B cell (primary cell): ENCODE data around the gene PCDHAC2. TPM values are rescaled to one million over a fixed set of nuclear protein-coding genes. Genes with fewer than 3 reads are reported as not detected.

Source experiments
- ATAC-seq: fragments of 200-7000 bp; cut with Tn5 transposase; one replicate; pipeline ENCODE4 v1.10.0; 2021; ENCODE audit warnings: low read depth, mild to moderate bottlenecking, moderate number of reproducible peaks, moderate library complexity
- CTCF ChIA-PET: fragments of 350-600 bp; sonication (Branson Sonifier 250); formaldehyde crosslinking; loops from one replicate; lab custom pipeline; 2021; ENCODE audit warnings: antibody characterized with exemption, inconsistent platforms; lab: Charles Lee
- POLR2A ChIA-PET: fragments of 350-600 bp; sonication (Branson Sonifier 250); formaldehyde crosslinking; loops from one replicate; lab custom pipeline; 2021; ENCODE audit warnings: antibody characterized with exemption; lab: Charles Lee
- DNase-seq: peaks from one replicate; pipeline ENCODE4 v3.0.0; 2013
- H2AFZ ChIP-seq: 2 replicates; pipeline ENCODE4 v1.6.1; 2012; ENCODE audit warnings: mild to moderate bottlenecking, low read depth, low read length; ENCODE audit not compliant: insufficient read depth, poor library complexity, severe bottlenecking
- H3K27ac ChIP-seq, 2 donors: 1 replicate in 1 of 2; 2 replicates in 1 of 2; pipeline ENCODE4 v1.5.1; 2012 to 2013; ENCODE audit warnings: low read length in 2 of 2, mild to moderate bottlenecking in 2 of 2, moderate library complexity in 1 of 2
- H3K27me3 ChIP-seq, 4 experiments: fragments of 200-600 bp in 1 of 4; sonication (generic) in 1 of 4; replicated peaks in 1 of 4; 1 replicate in 2 of 4; 2 replicates in 2 of 4; pipeline versions ENCODE4 v1.6.1 to v1.7.0; 2013 to 2016; ENCODE audit warnings: low read length in 3 of 4, mild to moderate bottlenecking in 2 of 4, mixed read lengths in 1 of 4, moderate library complexity in 1 of 4; ENCODE audit not compliant: insufficient read depth in 4 of 4, control insufficient read depth in 3 of 4; ENCODE audit errors: control extremely low read depth in 1 of 4
- H3K36me3 ChIP-seq, 2 experiments: replicated peaks in 1 of 2; 1 replicate in 1 of 2; 2 replicates in 1 of 2; pipeline versions ENCODE4 v1.6.1 to v1.7.1; 2013; ENCODE audit warnings: low read length in 1 of 2; ENCODE audit not compliant: insufficient read depth in 2 of 2, control insufficient read depth in 1 of 2; ENCODE audit errors: control extremely low read depth in 1 of 2, extremely low read depth in 1 of 2
- H3K4me1 ChIP-seq, 2 donors: fragments of 200-600 bp in 1 of 2; sonication (generic) in 1 of 2; 1 replicate in 1 of 2; 2 replicates in 1 of 2; pipeline versions ENCODE4 v1.5.1 to v1.6.1; 2013 to 2017; ENCODE audit warnings: low read length in 2 of 2; ENCODE audit not compliant: control insufficient read depth in 2 of 2, insufficient read depth in 2 of 2
- H3K4me2 ChIP-seq: replicated peaks from 2 replicates; pipeline ENCODE3; 2012; ENCODE audit warnings: mild to moderate bottlenecking, low read depth, low read length; ENCODE audit not compliant: poor library complexity, severe bottlenecking
- H3K4me3 ChIP-seq, 5 experiments: fragments of 200-600 bp in 1 of 5; sonication (generic) in 1 of 5; 1 replicate in 3 of 5; 2 replicates in 2 of 5; pipeline versions ENCODE4 v1.5.1 to v1.7.0; 2011 to 2016; ENCODE audit warnings: low read length in 4 of 5, mild to moderate bottlenecking in 4 of 5, low read depth in 2 of 5, control low read depth in 1 of 5, moderate library complexity in 1 of 5; ENCODE audit not compliant: insufficient read depth in 1 of 5; ENCODE audit errors: control extremely low read depth in 1 of 5, extremely low read depth in 1 of 5
- H3K79me2 ChIP-seq: fragments of 200-600 bp; sonication (generic); one replicate; pipeline ENCODE4 v1.6.0; 2016; ENCODE audit warnings: low read length; ENCODE audit not compliant: control insufficient read depth, insufficient read depth
- H3K9ac ChIP-seq: fragments of 200-600 bp; sonication (generic); 2 replicates; pipeline ENCODE4 v1.6.1; 2017; ENCODE audit warnings: mild to moderate bottlenecking, low read length, moderate library complexity
- H3K9me3 ChIP-seq, 3 donors: one replicate each; pipeline versions ENCODE4 v1.6.1 to v1.7.1; 2013; ENCODE audit warnings: low read length in 2 of 3; ENCODE audit not compliant: control insufficient read depth in 2 of 3, insufficient read depth in 1 of 3; ENCODE audit errors: control extremely low read depth in 1 of 3
- H4K20me1 ChIP-seq: 2 replicates; pipeline ENCODE4 v1.6.0; 2012; ENCODE audit warnings: mild to moderate bottlenecking, low read length; ENCODE audit not compliant: insufficient read depth, control insufficient read depth, poor library complexity, severe bottlenecking
- H3K27ac Mint-ChIP-seq: one replicate; pipeline ENCODE4 v1.8.0; 2021; ENCODE audit warnings: mixed read lengths
- H3K27me3 Mint-ChIP-seq: one replicate; pipeline ENCODE4 v1.8.0; 2021; ENCODE audit warnings: mixed read lengths
- H3K4me1 Mint-ChIP-seq: one replicate; pipeline ENCODE4 v1.8.0; 2021; ENCODE audit warnings: mixed read lengths
- H3K4me3 Mint-ChIP-seq: one replicate; pipeline ENCODE4 v1.8.0; 2021; ENCODE audit warnings: mixed read lengths
- H3K9me3 Mint-ChIP-seq: one replicate; pipeline ENCODE4 v1.8.0; 2022; ENCODE audit warnings: mixed read lengths; ENCODE audit not compliant: insufficient read depth
- EZH2 ChIP-seq: IDR thresholded peaks from 2 replicates; pipeline ENCODE4 v1.6.1; 2012; ENCODE audit warnings: borderline replicate concordance, low read depth, mild to moderate bottlenecking, moderate library complexity, low read length; ENCODE audit not compliant: insufficient read depth, poor library complexity, severe bottlenecking
- WGBS: methylation state at CpG from one replicate; pipeline ENCODE4 v1.1.5; 2013; ENCODE audit warnings: missing lambda C conversion rate; ENCODE audit not compliant: insufficient coverage; 5-methylcytosine and 5-hydroxymethylcytosine counted together
- intact Hi-C: fragments of 100-400 bp; cut with micrococcal nuclease; formaldehyde crosslinking; loops from one replicate; pipeline ENCODE4 v1.10.0; 2022
- polyA plus RNA-seq: library from polyadenylated mRNA; depleted of rRNA; stranded (reverse); fragments of >200 nt; gene quantifications from 2 replicates; pipeline ENCODE4 v1.2.3, GENCODE V29; 2012
- total RNA-seq, 2 donors: library from RNA; stranded (reverse); fragments of 120-200 nt in 1 of 2; gene quantifications; 1 replicate in 1 of 2; 2 replicates in 1 of 2; pipeline versions ENCODE4 v1.2.3 to v1.2.4, GENCODE V29; 2013 to 2022
- TF ChIP-seq, protein P1 (sequence below): fragments of 200-600 bp; IDR thresholded peaks from one replicate; pipeline ENCODE4 v1.8.0; 2022; ENCODE audit warnings: antibody characterized with exemption, mild to moderate bottlenecking

Gene PCDHAC2
- total and polyA plus RNA-seq, 2 donors (not counting 1 experiment from before 2014, with no cell fraction given) = not detected

DNA sequence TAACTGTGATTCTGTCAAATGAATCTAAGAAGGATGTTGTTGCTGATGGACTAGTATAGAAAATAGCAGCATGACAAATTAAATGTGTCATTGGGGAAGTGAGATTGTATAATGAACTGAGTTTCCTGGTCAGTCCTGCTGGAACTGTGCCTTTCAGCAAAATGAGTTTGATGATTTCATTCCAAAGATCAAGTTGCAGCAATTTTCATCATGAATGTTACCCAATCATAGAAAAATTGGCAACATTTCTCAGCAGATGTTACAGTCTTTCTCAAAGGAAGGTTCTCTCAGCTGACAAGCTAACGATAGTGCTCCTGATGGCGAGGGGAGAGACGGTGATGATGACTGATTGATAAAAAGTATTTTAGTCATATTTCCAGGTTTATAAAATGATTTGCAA is 10.7 kb downstream of the PCDHAC2 start:
- Mint-ChIP-seq H3K9me3 (no peaks in the 10 kb centered on the region), H3K4me1 (no peaks in the 10 kb centered on the region), H3K27me3 (peaks cover 4% of the 10 kb centered on the region), H3K27ac (no peak overlapping the region), H3K4me3 (no peak overlapping the region)
- H3K4me2 ChIP-seq = no peak overlapping the region
- WGBS = 100% methylated on average over 1 of the region's 3 CpGs
- no peaks in the 10 kb centered on the region for H4K20me1 ChIP-seq
- no peak overlapping the region for H3K27ac ChIP-seq
- H3K4me3 ChIP-seq = no peak overlapping the region
- H3K36me3 ChIP-seq = no peaks in the 10 kb centered on the region
- H3K27me3 ChIP-seq = peaks cover 0 to 4% (median 0%) of the 10 kb centered on the region in 4 experiments
- POLR2A ChIA-PET = no interaction called here
- H3K79me2 ChIP-seq = no peaks in the 10 kb centered on the region
- no peak overlapping the region for H2AFZ ChIP-seq
- no peaks in the 10 kb centered on the region for H3K4me1 ChIP-seq
- H3K9me3 ChIP-seq = no peaks in the 10 kb centered on the region
- no peak overlapping the region for H3K9ac ChIP-seq
- CTCF ChIA-PET = no interaction called here
- DNase-seq = no peak
- ATAC-seq = no peak
- intact Hi-C loops = no loop called here
- TF ChIP-seq, protein P1, sequence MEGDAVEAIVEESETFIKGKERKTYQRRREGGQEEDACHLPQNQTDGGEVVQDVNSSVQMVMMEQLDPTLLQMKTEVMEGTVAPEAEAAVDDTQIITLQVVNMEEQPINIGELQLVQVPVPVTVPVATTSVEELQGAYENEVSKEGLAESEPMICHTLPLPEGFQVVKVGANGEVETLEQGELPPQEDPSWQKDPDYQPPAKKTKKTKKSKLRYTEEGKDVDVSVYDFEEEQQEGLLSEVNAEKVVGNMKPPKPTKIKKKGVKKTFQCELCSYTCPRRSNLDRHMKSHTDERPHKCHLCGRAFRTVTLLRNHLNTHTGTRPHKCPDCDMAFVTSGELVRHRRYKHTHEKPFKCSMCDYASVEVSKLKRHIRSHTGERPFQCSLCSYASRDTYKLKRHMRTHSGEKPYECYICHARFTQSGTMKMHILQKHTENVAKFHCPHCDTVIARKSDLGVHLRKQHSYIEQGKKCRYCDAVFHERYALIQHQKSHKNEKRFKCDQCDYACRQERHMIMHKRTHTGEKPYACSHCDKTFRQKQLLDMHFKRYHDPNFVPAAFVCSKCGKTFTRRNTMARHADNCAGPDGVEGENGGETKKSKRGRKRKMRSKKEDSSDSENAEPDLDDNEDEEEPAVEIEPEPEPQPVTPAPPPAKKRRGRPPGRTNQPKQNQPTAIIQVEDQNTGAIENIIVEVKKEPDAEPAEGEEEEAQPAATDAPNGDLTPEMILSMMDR = no peak
- TF ChIP-seq EZH2 = no peak

DNA sequence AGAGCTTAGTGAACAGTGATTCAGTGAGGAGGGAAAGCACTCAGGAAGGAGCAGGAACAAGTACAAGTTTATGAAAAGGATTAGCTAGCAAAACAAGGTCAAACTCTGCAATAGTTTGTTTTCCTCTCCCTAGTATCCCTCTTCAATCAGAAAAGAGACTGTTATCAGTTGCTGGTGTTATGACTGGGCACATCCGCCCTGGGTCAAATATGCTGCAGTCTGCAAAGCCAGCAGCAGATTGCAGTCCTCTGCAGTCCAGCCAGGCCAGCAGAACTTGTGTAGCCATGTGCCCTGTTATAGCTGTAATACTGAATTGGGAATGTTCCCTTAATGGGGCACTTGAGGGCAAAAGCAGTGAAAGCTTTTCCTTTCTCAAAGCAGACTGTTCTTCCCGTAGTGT is 12.0 kb downstream of the PCDHAC2 start:
- Histone ChIP-seq H3K27ac (no peak overlapping the region), H4K20me1 (no peaks in the 10 kb centered on the region), H3K4me3 (no peak overlapping the region), H3K79me2 (no peaks in the 10 kb centered on the region), H3K4me1 (no peaks in the 10 kb centered on the region), H3K9me3 (no peaks in the 10 kb centered on the region), H3K27me3 (peaks cover 0 to 4% (median 0%) of the 10 kb centered on the region in 4 experiments), H2AFZ (no peak overlapping the region), H3K9ac (no peak overlapping the region), H3K36me3 (no peaks in the 10 kb centered on the region), H3K4me2 (no peak overlapping the region)
- H3K27me3 Mint-ChIP-seq = peaks cover 7% of the 10 kb centered on the region
- no peaks in the 10 kb centered on the region for H3K4me1 Mint-ChIP-seq
- WGBS = 100% methylated on average over 1 of the region's 2 CpGs
- H3K9me3 Mint-ChIP-seq = no peaks in the 10 kb centered on the region
- ChIA-PET CTCF (no interaction called here), POLR2A (no interaction called here)
- intact Hi-C loops = no loop called here
- ATAC-seq (no peak), DNase-seq (no peak)
- no peak overlapping the region for H3K27ac Mint-ChIP-seq
- no peak overlapping the region for H3K4me3 Mint-ChIP-seq
- TF ChIP-seq, protein P1 = no peak
- no peak for TF ChIP-seq EZH2
